GM19240 (cell line): ENCODE data around the gene AAMDC.
"Not testable (repeated sequence)": the region's sequence is repeated elsewhere in the genome, so short reads cannot be mapped to it uniquely, and the experiment has no call there.

Experiments
- DNase-seq: peaks from one replicate; pipeline ENCODE4 v3.0.0; 2011; ENCODE audit warnings: low spot score; ENCODE audit not compliant: insufficient read length

AAMDC gene

GRCh38 chr11:77884186-77884828 is 63.4 kb downstream of the AAMDC start:
- no peak for DNase-seq

GRCh38 chr11:77884829-77885190 is 63.9 kb downstream of the AAMDC start:
- DNase-seq = no peak

GRCh38 chr11:77886401-77886800 is 65.5 kb downstream of the AAMDC start:
- DNase-seq = no peak

GRCh38 chr11:77889045-77889444 is 68.1 kb downstream of the AAMDC start:
- DNase-seq = not testable (repeated sequence)

GRCh38 chr11:77890100-77890614 is 69.2 kb downstream of the AAMDC start:
- not testable (repeated sequence) for DNase-seq

- DNase-seq = not testable (repeated sequence)
These were observed 69.7 kb downstream of the AAMDC start for GRCh38 chr11:77890619-77891056.

GRCh38 chr11:77891256-77891655 is 70.3 kb downstream of the AAMDC start:
- DNase-seq = not testable (repeated sequence)

- not testable (repeated sequence) for DNase-seq
These were observed 70.8 kb downstream of the AAMDC start for GRCh38 chr11:77891703-77892102.

GRCh38 chr11:77894949-77895348 is 74.0 kb downstream of the AAMDC start:
- not testable (repeated sequence) for DNase-seq

GRCh38 chr11:77908835-77909234 is 87.9 kb downstream of the AAMDC start:
- DNase-seq = no peak

GRCh38 chr11:77909277-77909676 is 88.3 kb downstream of the AAMDC start:
- DNase-seq = no peak

- not testable (repeated sequence) for DNase-seq
These were observed 89.9 kb downstream of the AAMDC start for GRCh38 chr11:77910828-77911227.

GRCh38 chr11:77913608-77914306 is 92.8 kb downstream of the AAMDC start:
- DNase-seq = not testable (repeated sequence)

- DNase-seq = not testable (repeated sequence)
These were observed 93.4 kb downstream of the AAMDC start for GRCh38 chr11:77914307-77914791.

- not testable (repeated sequence) for DNase-seq
These were observed 96.8 kb downstream of the AAMDC start for GRCh38 chr11:77917713-77918112.
